Mesenchymal stem cell (in vitro differentiated cells and primary cell): ENCODE data around the gene POLR2E.

Experiments used
- DNase-seq: peaks from one replicate; pipeline ENCODE4 v3.0.0-alpha.2; 2013
- H2AFZ ChIP-seq: one replicate; pipeline ENCODE4 v1.6.1; 2013; ENCODE audit warnings: low read depth, mild to moderate bottlenecking, control low read depth, inconsistent platforms, low read length, moderate library complexity
- H2AK5ac ChIP-seq: 2 replicates; pipeline ENCODE4 v1.6.1; 2013; ENCODE audit warnings: low read length, moderate library complexity, mild to moderate bottlenecking, inconsistent platforms; ENCODE audit not compliant: severe bottlenecking
- H2BK120ac ChIP-seq: one replicate; pipeline ENCODE4 v1.6.1; 2013; ENCODE audit warnings: low read depth, mild to moderate bottlenecking, inconsistent platforms, low read length, moderate library complexity
- H2BK12ac ChIP-seq, 2 experiments: one replicate each; pipeline ENCODE4 v1.6.1; 2013; ENCODE audit warnings: inconsistent platforms in 2 of 2, low read length in 2 of 2, mild to moderate bottlenecking in 2 of 2, moderate library complexity in 2 of 2, control low read depth in 1 of 2
- H2BK15ac ChIP-seq: one replicate; pipeline ENCODE4 v1.6.1; 2013; ENCODE audit warnings: mild to moderate bottlenecking, low read depth, inconsistent platforms; ENCODE audit not compliant: poor library complexity, severe bottlenecking
- H2BK5ac ChIP-seq: 2 replicates; pipeline ENCODE4 v1.6.1; 2013; ENCODE audit warnings: low read depth, mild to moderate bottlenecking, low read length, control low read depth, inconsistent platforms; ENCODE audit not compliant: poor library complexity, severe bottlenecking
- H3K14ac ChIP-seq, 2 experiments: one replicate each; pipeline ENCODE4 v1.6.1; 2013; ENCODE audit warnings: inconsistent platforms in 2 of 2, low read length in 2 of 2, control low read depth in 1 of 2, mild to moderate bottlenecking in 1 of 2, moderate library complexity in 1 of 2
- H3K18ac ChIP-seq, 2 experiments: one replicate each; pipeline ENCODE4 v1.6.1; 2013; ENCODE audit warnings: inconsistent platforms in 2 of 2, low read length in 2 of 2, control low read depth in 1 of 2, low read depth in 1 of 2, mild to moderate bottlenecking in 1 of 2
- H3K23ac ChIP-seq, 2 experiments: one replicate each; pipeline ENCODE4 v1.6.1; 2013; ENCODE audit warnings: inconsistent platforms in 2 of 2, low read length in 2 of 2, mild to moderate bottlenecking in 2 of 2, moderate library complexity in 2 of 2, control low read depth in 1 of 2
- H3K27ac ChIP-seq: 2 replicates; pipeline ENCODE4 v1.5.1; 2013; ENCODE audit warnings: mild to moderate bottlenecking, moderate library complexity, low read length, control low read depth, inconsistent platforms; ENCODE audit not compliant: poor library complexity, severe bottlenecking
- H3K27me3 ChIP-seq, 2 experiments: 2 replicates each; pipeline versions ENCODE4 v1.6.1 to v1.7.0; 2013; ENCODE audit warnings: low read length in 2 of 2, mild to moderate bottlenecking in 2 of 2, moderate library complexity in 2 of 2, control low read depth in 1 of 2, inconsistent platforms in 1 of 2; ENCODE audit not compliant: control insufficient read depth in 1 of 2, insufficient read depth in 1 of 2
- H3K36me3 ChIP-seq, 2 experiments: 2 replicates each; pipeline versions ENCODE4 v1.6.1 to v1.7.0; 2013; ENCODE audit warnings: low read length in 2 of 2, control low read depth in 1 of 2, inconsistent platforms in 1 of 2, low read depth in 1 of 2, mild to moderate bottlenecking in 1 of 2; ENCODE audit not compliant: insufficient read depth in 2 of 2, control insufficient read depth in 1 of 2
- H3K4ac ChIP-seq, 2 experiments: one replicate each; pipeline ENCODE4 v1.6.1; 2013; ENCODE audit warnings: inconsistent platforms in 2 of 2, low read length in 2 of 2, mild to moderate bottlenecking in 2 of 2, moderate library complexity in 2 of 2, control low read depth in 1 of 2, low read depth in 1 of 2
- H3K4me1 ChIP-seq: 2 replicates; pipeline ENCODE4 v1.6.1; 2013; ENCODE audit warnings: low read depth, low read length, control low read depth; ENCODE audit not compliant: control insufficient read depth, insufficient read depth
- H3K4me2 ChIP-seq: 2 replicates; pipeline ENCODE4 v1.6.1; 2013; ENCODE audit warnings: low read length, mild to moderate bottlenecking, inconsistent platforms; ENCODE audit not compliant: poor library complexity, severe bottlenecking
- H3K4me3 ChIP-seq, 2 experiments: 2 replicates each; pipeline versions ENCODE4 v1.5.1 to v1.7.0; 2013; ENCODE audit warnings: low read length in 2 of 2, mild to moderate bottlenecking in 2 of 2, control low read depth in 1 of 2, low read depth in 1 of 2; ENCODE audit not compliant: insufficient read depth in 1 of 2
- H3K79me1 ChIP-seq: replicated peaks from 2 replicates; pipeline ENCODE4 v1.6.1; 2013; ENCODE audit warnings: mild to moderate bottlenecking, control low read depth, low read length, inconsistent platforms; ENCODE audit not compliant: poor library complexity, severe bottlenecking
- H3K9ac ChIP-seq: 2 replicates; pipeline ENCODE4 v1.7.0; 2013; ENCODE audit warnings: mild to moderate bottlenecking, low read length, moderate library complexity
- H3K9me3 ChIP-seq: 2 replicates; pipeline ENCODE4 v1.7.0; 2013; ENCODE audit warnings: mild to moderate bottlenecking, low read length; ENCODE audit not compliant: control insufficient read depth
- H4K8ac ChIP-seq: one replicate; pipeline ENCODE4 v1.6.1; 2013; ENCODE audit warnings: inconsistent platforms, mild to moderate bottlenecking, low read length, moderate library complexity
- H4K91ac ChIP-seq: one replicate; pipeline ENCODE4 v1.6.1; 2013; ENCODE audit warnings: mild to moderate bottlenecking, low read length, inconsistent platforms
- WGBS: methylation state at CpG from one replicate; pipeline ENCODE4 v1.1.7; 2013; ENCODE audit warnings: mixed read lengths; 5-methylcytosine and 5-hydroxymethylcytosine counted together

POLR2E gene

DNA sequence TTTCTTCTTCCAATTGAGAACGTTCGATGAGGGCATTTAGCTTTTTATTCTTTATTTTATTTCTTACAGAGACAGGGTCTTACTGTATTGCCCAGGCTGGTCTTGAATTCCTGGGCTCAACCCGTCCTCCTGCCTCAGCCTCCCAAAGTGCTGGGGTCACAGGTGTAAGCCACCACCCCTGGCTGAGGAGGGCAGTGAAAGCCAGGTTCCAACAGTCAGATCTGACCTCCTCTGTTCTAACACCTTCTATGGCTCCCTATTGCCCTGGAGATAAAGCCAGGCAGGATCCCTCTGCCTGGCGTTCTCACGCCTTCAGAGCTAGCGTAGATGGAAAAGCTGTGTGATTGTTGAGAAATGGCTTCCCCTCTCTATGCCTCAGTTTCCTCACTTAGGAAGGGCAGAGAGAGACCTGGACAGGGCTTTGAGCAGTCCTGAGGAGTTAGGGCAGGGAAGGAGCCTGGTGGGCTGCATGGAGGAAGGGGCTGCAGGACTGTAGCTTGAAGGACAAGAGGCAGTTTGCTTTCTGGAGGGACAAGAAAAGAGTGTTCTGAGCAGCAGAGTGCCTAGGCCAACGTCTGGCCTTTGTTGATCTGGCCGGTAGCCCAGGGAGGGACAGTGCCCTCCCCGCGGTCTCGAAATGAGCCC lies 22.7 kb downstream of the POLR2E start:
- H3K27ac ChIP-seq: no peak overlapping the region
- no peak overlapping the region for H3K4me3 ChIP-seq
- H2BK120ac ChIP-seq: no peak overlapping the region
- H2BK5ac ChIP-seq: no peak overlapping the region
- no peak overlapping the region for H3K14ac ChIP-seq
- DNase-seq: no peak
- no peak overlapping the region for H2BK12ac ChIP-seq
- H3K23ac ChIP-seq: no peak overlapping the region
- no peak overlapping the region for H2AK5ac ChIP-seq
- no peak overlapping the region for H2AFZ ChIP-seq
- no peak overlapping the region for H4K91ac ChIP-seq
- no peak overlapping the region for H3K4ac ChIP-seq
- H3K4me2 ChIP-seq: no peak overlapping the region
- H3K36me3 ChIP-seq: no peaks in the 10 kb centered on the region
- H3K27me3 ChIP-seq: peaks cover 41 to 52% of the 10 kb centered on the region in 2 experiments
- H3K9ac ChIP-seq: no peak overlapping the region
- H3K4me1 ChIP-seq: peaks cover 18% of the 10 kb centered on the region
- H3K18ac ChIP-seq: no peak overlapping the region
- 90% methylated on average over 6 of the region's 11 CpGs for WGBS
- no peak overlapping the region for H2BK15ac ChIP-seq
- H3K79me1 ChIP-seq: no peaks in the 10 kb centered on the region
- no peaks in the 10 kb centered on the region for H3K9me3 ChIP-seq
- no peak overlapping the region for H4K8ac ChIP-seq

DNA sequence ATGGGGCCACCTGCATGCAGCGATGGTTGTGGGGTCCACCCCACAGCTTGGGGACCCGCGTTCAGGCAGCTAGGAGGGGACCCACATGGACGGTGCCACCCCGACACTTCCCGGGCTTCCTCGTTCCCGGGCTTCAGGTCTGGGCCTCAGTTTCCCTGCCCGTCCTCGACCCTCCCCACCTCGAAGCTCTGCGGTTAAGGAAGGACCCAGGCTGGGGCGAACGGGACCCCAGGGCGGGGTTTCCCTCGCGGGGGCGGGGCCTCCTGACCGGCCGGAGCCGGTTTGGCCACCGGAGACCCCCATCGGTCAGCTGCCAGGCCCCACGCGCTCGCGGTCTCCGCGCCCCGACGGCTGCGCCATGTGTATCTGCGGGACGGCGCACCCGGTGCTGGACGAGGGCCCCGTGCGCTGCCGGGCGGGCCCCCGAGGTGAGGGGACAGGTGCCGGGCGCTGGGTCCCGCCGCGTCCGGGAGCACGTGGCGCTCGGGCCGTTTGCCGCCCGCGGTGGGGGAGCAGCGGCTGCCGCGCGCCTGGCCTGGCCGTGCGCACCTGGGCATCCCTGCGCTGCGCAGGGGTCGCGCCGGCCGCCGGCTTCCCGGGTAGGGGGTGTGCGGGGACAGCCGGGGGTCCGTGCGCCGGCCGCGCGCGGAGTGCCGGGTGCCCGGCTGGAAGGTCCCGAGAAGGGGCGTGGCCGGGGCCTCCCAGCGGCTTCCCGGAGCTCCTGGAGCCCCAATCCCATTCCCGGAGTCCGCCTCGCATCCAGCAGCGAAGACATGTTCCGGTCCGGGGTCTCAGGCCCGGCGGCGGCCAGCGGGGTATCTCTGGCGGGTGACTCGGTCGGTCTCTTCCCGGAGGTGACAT lies 24.0 kb downstream of the POLR2E start:
- Histone ChIP-seq H2BK120ac (no peak overlapping the region), H4K91ac (no peak overlapping the region), H3K4me2 (peak overlapping the region; percentile 52), H3K36me3 (no peaks in the 10 kb centered on the region), H3K18ac (peak overlapping the region in 1 of 2 experiments; percentile 2), H4K8ac (no peak overlapping the region), H3K27me3 (peaks cover 49 to 63% of the 10 kb centered on the region in 2 experiments), H2BK15ac (no peak overlapping the region), H3K23ac (peak overlapping the region in 1 of 2 experiments; percentile 32), H2AFZ (no peak overlapping the region), H2BK5ac (no peak overlapping the region), H3K4me3 (peak overlapping the region; percentile 14 to 47), H3K4ac (no peak overlapping the region), H3K14ac (no peak overlapping the region), H3K27ac (no peak overlapping the region), H2BK12ac (no peak overlapping the region), H3K79me1 (no peaks in the 10 kb centered on the region), H2AK5ac (no peak overlapping the region), H3K9ac (no peak overlapping the region), H3K4me1 (peaks cover 25% of the 10 kb centered on the region), H3K9me3 (no peaks in the 10 kb centered on the region)
- no peak for DNase-seq
- WGBS: 3% methylated on average over 82 of the region's 99 CpGs

DNA sequence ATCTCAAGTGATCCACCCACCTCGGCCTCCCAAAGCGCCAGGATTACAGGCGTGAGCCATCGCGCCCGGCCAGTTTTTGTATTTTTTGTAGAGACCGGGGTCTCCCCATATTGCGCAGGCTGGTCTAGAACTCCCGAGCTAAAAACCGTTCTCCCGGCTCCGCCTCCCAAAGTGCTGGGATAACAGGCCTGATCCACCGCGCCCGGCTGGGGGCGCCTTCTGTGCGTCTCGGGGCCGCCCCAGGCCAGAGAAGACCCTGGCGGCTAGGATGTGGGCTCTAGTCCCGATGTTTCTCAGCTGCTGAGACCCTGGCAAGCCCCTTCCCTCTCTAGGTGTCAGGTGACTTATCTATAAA lies 24.6 kb downstream of the POLR2E start:
- Histone ChIP-seq H3K18ac (peak overlapping the region in 1 of 2 experiments; percentile 2), H3K27ac (no peak overlapping the region), H2AFZ (no peak overlapping the region), H3K4me2 (no peak overlapping the region), H3K4me1 (peaks cover 30% of the 10 kb centered on the region), H3K36me3 (no peaks in the 10 kb centered on the region), H2BK120ac (no peak overlapping the region), H2BK5ac (no peak overlapping the region), H2BK15ac (no peak overlapping the region), H3K4ac (no peak overlapping the region), H3K4me3 (no peak overlapping the region), H2BK12ac (no peak overlapping the region), H3K9me3 (no peaks in the 10 kb centered on the region), H2AK5ac (no peak overlapping the region), H3K23ac (peak overlapping the region in 1 of 2 experiments; percentile 32), H4K8ac (no peak overlapping the region), H3K14ac (no peak overlapping the region), H3K9ac (no peak overlapping the region), H3K79me1 (no peaks in the 10 kb centered on the region), H3K27me3 (peaks cover 50 to 69% of the 10 kb centered on the region in 2 experiments), H4K91ac (no peak overlapping the region)
- WGBS: 21% methylated on average over 21 of the region's 21 CpGs
- no peak for DNase-seq

DNA sequence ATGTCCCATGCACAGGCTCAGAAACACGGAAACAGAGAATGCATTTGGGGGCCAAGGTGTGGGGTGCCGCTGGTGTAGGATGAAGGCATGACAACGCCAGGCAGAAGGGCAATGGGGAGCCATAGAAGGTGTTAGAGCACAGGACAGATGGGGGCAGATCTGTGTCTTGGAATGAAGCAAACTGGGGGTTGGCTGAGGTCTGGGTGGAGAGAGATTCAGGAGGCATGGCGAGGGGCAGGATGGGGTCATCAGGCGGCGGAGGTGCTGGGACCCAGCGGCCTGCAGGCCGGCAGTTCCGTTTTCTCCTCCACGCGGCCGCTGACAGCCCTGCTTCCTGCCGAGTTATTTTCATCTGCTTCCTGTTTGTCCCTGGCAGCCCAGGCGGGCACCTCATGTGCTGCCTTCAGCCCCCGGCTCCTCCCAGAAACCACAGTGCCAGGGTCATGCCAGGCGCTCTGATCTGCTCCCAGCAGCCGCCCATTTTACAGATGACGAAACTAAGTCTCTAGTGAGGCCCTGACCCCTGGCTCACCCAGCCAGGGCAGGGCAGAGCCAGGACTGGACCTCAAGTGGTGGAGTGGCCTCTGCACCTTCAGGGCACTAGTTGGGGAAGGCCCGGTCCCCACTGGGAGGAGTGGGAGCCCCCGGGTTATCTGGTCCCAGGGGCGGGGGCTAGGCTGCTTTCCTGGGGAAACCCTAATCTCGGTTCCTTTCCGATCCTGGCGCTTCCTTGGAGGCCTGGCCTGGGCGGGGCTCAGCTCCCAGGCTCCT lies 26.0 kb downstream of the POLR2E start:
- Histone ChIP-seq H3K27me3 (peaks cover 50 to 79% of the 10 kb centered on the region in 2 experiments), H2BK15ac (no peak overlapping the region), H3K9me3 (no peaks in the 10 kb centered on the region), H3K4ac (no peak overlapping the region), H2AK5ac (no peak overlapping the region), H2BK12ac (no peak overlapping the region), H3K18ac (no peak overlapping the region), H3K23ac (no peak overlapping the region), H3K36me3 (no peaks in the 10 kb centered on the region), H3K4me3 (no peak overlapping the region), H2AFZ (no peak overlapping the region), H3K4me1 (peaks cover 39% of the 10 kb centered on the region), H2BK5ac (no peak overlapping the region), H3K4me2 (no peak overlapping the region), H3K79me1 (no peaks in the 10 kb centered on the region), H4K8ac (peak overlapping the region; percentile 22), H2BK120ac (no peak overlapping the region), H3K27ac (no peak overlapping the region), H4K91ac (no peak overlapping the region), H3K14ac (no peak overlapping the region), H3K9ac (no peak overlapping the region)
- no peak for DNase-seq
- 84% methylated on average over 25 of the region's 25 CpGs for WGBS
